ENCODE measurements around the gene PTTG1IP. TPM values are rescaled to one million over a fixed set of nuclear protein-coding genes. Genes with fewer than 3 reads are reported as not detected.

Gene PTTG1IP
- total RNA-seq (2022; extraction: Qiagen RNA extraction; ENCODE audit: low read depth): 87.3 to 105 TPM (median 98.5 TPM) in 5 replicates

GRCh38 chr21:44873356-44874239 is at the start of gene PTTG1IP:
Gene PTTG1IP, minus strand, starts transcription at chr21:44873690. Its CDS starts 74 bp downstream, at chr21:44873616.

GRCh38 chr21:44920694-44921604 is 47.5 kb upstream of the PTTG1IP start, which contains the start of gene ITGB2:
Gene ITGB2, minus strand, starts transcription at chr21:44920899. Its CDS starts 10,117 bp downstream, at chr21:44910782.

GRCh38 chr21:44817914-44818639 is 55.4 kb downstream of the PTTG1IP start, which contains the start of gene SUMO3:
Gene SUMO3, minus strand, starts transcription at chr21:44818062. Its CDS starts 94 bp downstream, at chr21:44817968.

GRCh38 chr21:44801468-44802395 is 71.8 kb downstream of the PTTG1IP start, which contains the start of gene UBE2G2:
Gene UBE2G2, minus strand, starts transcription at chr21:44801820. Its CDS starts 72 bp downstream, at chr21:44801748.

Other genes starting within 250 kb of the PTTG1IP start
- not detected in 5 replicates for gene KRTAP10-9, start 246.6 kb downstream of the PTTG1IP start, total RNA-seq (2022; extraction: Qiagen RNA extraction; ENCODE audit: low read depth)
- gene KRTAP10-10, start 236.3 kb downstream of the PTTG1IP start, total RNA-seq (2022; extraction: Qiagen RNA extraction; ENCODE audit: low read depth): not detected in 5 replicates
- not detected in 5 replicates for gene KRTAP10-11, start 227.3 kb downstream of the PTTG1IP start, total RNA-seq (2022; extraction: Qiagen RNA extraction; ENCODE audit: low read depth)
- gene KRTAP12-4, start 219.0 kb downstream of the PTTG1IP start, total RNA-seq (2022; extraction: Qiagen RNA extraction; ENCODE audit: low read depth): not detected in 5 replicates
- gene KRTAP12-3, start 215.8 kb downstream of the PTTG1IP start, total RNA-seq (2022; extraction: Qiagen RNA extraction; ENCODE audit: low read depth): not detected in 5 replicates
- not detected in 5 replicates for gene KRTAP12-2, start 206.8 kb downstream of the PTTG1IP start, total RNA-seq (2022; extraction: Qiagen RNA extraction; ENCODE audit: low read depth)
- not detected in 5 replicates for gene KRTAP12-1, start 191.5 kb downstream of the PTTG1IP start, total RNA-seq (2022; extraction: Qiagen RNA extraction; ENCODE audit: low read depth)
- not detected in 5 replicates for gene KRTAP10-12, start 176.5 kb downstream of the PTTG1IP start, total RNA-seq (2022; extraction: Qiagen RNA extraction; ENCODE audit: low read depth)
- gene TSPEAR, start 162.1 kb downstream of the PTTG1IP start, total RNA-seq (2022; extraction: Qiagen RNA extraction; ENCODE audit: low read depth): not detected in 5 replicates
- 27.7 to 38.3 TPM (median 35.9 TPM) in 5 replicates for gene UBE2G2, start 71.9 kb downstream of the PTTG1IP start, total RNA-seq (2022; extraction: Qiagen RNA extraction; ENCODE audit: low read depth)
- 47.7 to 70.0 TPM (median 65.5 TPM) in 5 replicates for gene SUMO3, start 55.6 kb downstream of the PTTG1IP start, total RNA-seq (2022; extraction: Qiagen RNA extraction; ENCODE audit: low read depth)
- 0.57 to 1.4 TPM (median 0.94 TPM) in 5 replicates for gene ITGB2, start 47.2 kb upstream of the PTTG1IP start, total RNA-seq (2022; extraction: Qiagen RNA extraction; ENCODE audit: low read depth)
- gene SLX9, start 66.3 kb upstream of the PTTG1IP start, total RNA-seq (2022; extraction: Qiagen RNA extraction; ENCODE audit: low read depth): 37.7 to 59.5 TPM (median 56.3 TPM) in 5 replicates
- gene ADARB1, start 200.9 kb upstream of the PTTG1IP start, total RNA-seq (2022; extraction: Qiagen RNA extraction; ENCODE audit: low read depth): 5.6 to 9.9 TPM (median 6.7 TPM) in 5 replicates